ENCODE measurements around the gene NDRG3.

DNA sequence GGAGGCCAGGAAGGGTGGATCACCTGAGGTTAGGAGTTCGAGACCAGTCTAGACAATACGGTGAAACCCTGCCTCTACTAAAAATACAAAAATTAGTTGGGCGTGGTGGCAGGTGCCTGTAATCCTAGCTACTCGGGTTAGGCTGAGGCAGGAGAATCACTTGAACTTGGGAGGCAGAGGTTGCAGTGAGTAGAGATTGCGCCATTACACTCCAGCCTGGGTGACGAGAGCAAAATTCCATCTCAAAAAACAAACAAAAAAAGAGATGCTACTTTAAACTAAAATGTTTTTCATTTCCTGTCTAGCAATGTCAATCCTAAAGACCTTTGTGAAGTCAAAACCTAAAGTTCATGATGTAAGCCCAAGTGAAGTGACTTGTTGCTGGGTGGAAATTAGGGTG lies 14.8 kb upstream of the NDRG3 start:
- no peak for TF ChIP-seq CTCF (IDR thresholded peaks at IDR 0.05; ENCODE audit: insufficient read depth, low read length, poor library complexity, severe bottlenecking)
- TF ChIP-seq EZH2phosphoT487 (conservative IDR thresholded peaks at IDR 0.05; ENCODE audit: low read length): no peak
